D721Med (cell line): ENCODE data around the gene LMO2.
"Not testable (repeated sequence)": the region's sequence is repeated elsewhere in the genome, so short reads cannot be mapped to it uniquely, and the experiment has no call there.

Source experiments
- DNase-seq: peaks from one replicate; pipeline ENCODE4 v3.0.0; 2011; ENCODE audit warnings: low spot score; ENCODE audit not compliant: insufficient read length
- FAIRE-seq: peaks from 2 replicates; lab custom pipeline; 2011; peaks lifted over from hg19 to GRCh38; lab: Jason Lieb, UNC
- TF ChIP-seq, protein P1 (sequence below): IDR thresholded peaks from 2 replicates; pipeline ENCODE4 v1.5.1; 2012; ENCODE audit warnings: mild to moderate bottlenecking, control low read depth; ENCODE audit not compliant: insufficient read depth; ENCODE audit errors: missing control alignments

Gene LMO2

DNA sequence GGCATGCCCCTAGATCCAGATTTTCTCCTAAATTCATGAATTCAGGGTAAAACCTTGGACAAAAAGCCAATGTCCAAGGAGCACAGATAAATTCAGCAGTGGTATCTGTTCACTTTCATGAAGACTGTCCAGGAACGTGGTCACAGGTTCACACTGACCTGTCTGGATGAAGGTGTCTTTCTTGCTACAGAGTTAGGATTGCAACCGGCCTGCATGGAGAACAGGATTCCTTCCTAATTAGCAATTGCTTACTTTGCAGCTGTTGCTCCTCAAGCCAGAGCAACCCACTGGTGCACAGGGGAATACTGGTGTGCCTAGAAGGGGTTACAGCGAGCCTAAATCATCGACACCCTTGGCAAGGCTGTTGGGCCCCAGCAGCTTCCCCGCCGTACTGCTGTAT, 47.6 kb downstream of the LMO2 start:
- TF ChIP-seq, protein P1, sequence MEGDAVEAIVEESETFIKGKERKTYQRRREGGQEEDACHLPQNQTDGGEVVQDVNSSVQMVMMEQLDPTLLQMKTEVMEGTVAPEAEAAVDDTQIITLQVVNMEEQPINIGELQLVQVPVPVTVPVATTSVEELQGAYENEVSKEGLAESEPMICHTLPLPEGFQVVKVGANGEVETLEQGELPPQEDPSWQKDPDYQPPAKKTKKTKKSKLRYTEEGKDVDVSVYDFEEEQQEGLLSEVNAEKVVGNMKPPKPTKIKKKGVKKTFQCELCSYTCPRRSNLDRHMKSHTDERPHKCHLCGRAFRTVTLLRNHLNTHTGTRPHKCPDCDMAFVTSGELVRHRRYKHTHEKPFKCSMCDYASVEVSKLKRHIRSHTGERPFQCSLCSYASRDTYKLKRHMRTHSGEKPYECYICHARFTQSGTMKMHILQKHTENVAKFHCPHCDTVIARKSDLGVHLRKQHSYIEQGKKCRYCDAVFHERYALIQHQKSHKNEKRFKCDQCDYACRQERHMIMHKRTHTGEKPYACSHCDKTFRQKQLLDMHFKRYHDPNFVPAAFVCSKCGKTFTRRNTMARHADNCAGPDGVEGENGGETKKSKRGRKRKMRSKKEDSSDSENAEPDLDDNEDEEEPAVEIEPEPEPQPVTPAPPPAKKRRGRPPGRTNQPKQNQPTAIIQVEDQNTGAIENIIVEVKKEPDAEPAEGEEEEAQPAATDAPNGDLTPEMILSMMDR: no peak
- no peak for DNase-seq
- FAIRE-seq: no peak

DNA sequence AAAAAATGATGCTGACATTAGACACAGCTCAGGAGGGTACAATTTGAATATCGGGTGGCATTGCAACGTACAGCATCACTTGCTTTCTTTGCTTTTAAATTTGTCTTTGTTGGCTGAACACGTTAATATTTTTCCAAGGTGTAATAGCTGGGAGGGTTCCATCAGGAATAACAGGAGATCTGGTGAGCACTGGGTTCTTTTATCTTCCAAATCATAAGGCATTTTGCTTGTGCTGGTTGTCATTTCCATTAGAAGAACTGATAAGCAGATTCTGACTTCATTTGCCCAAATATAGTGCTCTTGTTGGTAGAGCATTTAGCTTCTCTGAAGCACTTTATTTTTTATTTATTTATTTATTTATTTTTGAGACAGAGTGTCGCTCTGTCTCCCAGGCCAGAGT, 48.9 kb downstream of the LMO2 start:
- no peak for FAIRE-seq
- TF ChIP-seq, protein P1: no peak
- no peak for DNase-seq

DNA sequence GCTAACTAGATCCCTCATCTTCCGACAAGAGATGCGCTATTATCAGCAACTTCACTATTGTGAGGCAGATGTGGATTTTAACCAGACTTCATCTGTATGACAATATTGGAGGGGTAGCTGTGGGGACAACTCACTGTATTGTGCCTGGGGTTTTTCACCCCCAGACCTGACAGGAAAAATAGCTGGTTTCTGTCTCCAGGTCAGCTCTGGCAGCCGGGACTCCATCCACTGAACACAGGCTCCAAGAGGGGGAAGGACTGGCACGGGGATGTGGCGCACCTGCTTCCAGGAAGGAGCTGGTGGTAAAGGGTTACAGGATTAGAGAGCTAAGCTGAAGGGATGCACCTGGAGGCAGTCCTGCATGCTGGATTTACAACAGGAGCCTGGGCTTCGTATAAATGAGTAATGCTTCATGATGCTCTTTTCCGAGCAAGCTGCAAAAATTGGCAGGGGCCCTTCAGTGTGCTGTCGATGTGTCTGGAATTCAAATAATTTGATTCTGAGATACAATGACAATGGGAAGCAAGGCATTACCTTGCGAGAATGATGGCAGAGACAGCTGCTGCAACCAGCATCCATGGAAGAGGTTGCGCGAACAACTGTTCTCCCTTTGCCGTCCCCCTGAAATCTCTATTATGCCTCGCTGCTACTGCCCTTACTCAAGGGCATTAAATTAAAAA, 49.5 kb downstream of the LMO2 start:
- no peak for DNase-seq
- TF ChIP-seq, protein P1: no peak
- FAIRE-seq: no peak

DNA sequence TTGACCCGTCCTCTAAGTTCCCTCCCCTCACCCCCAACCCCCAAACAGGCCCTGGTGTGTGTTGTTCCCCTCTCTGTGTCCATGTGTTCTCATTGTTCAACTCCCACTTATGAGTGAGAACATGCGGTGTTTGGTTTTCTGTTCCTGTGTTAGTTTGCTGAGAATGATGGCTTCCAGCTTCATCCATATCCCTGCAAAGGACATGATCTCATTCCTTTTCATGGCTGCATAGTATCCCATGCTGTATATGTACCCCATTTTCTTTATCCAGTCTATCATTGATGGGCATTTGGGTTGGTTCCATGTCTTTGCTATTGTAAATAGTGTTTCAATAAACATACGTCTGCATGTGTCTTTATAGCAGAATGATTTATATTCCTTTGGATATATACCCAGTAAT, 53.6 kb downstream of the LMO2 start:
- DNase-seq, FAIRE-seq: not testable (repeated sequence)

DNA sequence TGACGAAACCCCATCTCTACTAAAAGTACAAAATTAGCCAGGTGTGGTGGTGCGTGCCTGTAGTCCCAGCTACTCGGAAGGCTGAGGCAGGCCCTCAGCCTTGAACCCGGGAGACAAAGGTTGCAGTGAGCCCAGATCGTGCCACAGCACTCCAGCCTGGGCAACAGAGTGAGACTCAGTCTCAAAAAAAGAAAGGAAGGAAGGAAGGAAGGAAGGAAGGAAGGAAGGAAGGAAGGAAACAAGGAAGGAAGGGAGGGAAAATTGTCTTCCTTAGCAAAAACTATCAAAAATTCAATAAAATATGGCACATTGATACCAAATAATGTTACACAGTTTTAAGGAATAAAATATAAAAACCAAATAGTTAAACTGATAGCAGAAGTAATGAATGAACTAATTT, 54.5 kb downstream of the LMO2 start:
- not testable (repeated sequence) for FAIRE-seq, DNase-seq

DNA sequence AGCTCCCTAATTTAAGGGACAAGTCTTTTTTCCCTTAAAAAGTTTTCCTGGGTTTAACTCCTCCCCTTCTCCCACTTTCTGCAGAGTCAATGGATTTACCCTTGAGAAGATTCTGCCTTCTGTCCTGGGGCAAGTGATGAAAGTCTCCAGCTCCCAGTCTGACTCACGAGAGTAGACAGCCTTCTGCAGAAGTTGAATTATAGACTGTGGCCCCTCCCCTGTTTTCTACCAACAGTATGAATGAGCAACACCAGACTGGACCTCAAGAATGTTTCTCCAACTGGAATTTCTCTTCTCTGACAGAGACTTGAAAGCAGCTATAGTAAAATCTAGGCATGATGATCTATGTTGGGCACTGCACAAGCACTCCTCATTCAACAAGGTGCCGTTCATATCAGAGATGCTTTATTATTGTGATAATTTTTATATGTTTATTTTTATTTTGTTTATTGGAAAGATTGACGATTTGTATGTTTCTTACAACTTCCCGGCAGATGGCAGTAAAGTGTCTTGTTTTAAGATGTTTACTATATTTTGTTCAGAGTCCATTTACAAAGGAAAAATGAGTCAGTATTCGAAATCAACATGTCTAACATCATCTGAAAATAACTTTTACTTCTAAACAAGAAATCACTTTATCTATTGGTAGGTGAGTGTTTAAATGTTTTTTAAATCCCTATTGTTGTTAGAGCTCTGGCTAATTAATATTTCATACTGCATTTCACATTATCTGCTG, 56.6 kb downstream of the LMO2 start:
- no peak for DNase-seq
- no peak for FAIRE-seq
- TF ChIP-seq, protein P1: peak; percentile 65

DNA sequence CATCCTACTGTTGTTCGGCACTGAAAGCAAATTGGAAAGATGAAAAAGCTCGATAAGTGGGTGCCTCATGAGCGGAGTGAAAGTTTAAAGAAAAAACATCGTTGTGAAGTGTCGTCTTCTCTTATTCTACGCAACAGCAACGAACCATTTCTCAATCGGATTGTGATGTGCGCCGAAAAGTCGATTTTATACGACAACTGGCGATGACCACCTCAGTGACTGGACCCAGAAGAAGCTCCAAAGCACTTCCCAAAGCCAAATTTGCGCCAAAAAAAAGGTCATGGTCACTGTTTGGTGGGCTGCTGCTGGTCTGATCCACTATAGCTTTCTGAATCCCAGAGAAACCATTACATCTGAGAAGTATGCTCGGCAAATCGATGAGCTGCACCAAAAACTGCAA, 59.2 kb downstream of the LMO2 start:
- DNase-seq: no peak
- no peak for FAIRE-seq
- TF ChIP-seq, protein P1: no peak

DNA sequence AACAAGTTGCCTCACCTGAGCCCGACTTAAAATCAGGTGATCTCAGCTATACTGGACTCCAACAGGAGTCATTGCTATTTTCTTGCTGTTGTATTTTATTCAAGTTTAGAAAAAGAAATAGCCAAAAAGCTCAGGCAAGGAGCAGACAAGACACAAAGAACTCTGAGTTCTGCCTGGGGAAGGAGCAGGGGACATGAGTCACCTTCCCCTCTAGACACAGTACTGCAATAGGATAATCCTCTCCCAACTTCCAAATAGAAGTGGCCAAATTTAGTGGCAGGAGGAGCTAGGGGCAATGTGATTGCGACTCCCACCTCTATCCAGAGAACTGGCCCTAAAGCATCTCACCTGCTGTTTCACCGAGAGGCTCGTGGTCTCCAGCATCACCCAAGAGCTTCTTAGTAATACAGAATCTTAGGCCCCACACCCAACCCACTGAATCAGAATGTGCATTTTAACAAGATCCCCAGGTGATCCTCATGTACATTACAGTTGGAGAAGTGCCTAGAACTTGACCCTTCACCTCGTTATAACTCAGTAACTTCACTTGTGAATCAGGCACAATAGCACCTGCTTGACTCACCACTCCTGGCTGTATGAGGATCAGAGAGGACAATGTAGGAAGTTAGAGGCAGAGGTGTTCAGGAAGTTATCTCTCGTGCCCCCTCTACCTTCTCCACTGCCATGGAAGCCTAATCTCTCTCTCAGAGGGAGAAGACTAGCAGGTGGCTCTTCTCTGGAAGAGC, 60.8 kb downstream of the LMO2 start:
- FAIRE-seq (no peak), DNase-seq (no peak)

More for the DNA sequence above, 60.8 kb downstream of the LMO2 start:
- TF ChIP-seq, protein P1: no peak
